K562 (cell line): ENCODE results near the gene SLC23A2. TPM values are rescaled to one million over a fixed set of nuclear protein-coding genes. Genes with fewer than 3 reads are reported as not detected.

Experiments used
- ATAC-seq: fragments of 200-7000 bp; cut with Tn5 transposase; 3 replicates; pipeline ENCODE4 v1.9.1; 2020; ENCODE audit warnings: moderate library complexity
- BruUV-seq: library from RNA; stranded (reverse); fragments of 400-500 nt; replicated peaks from 2 replicates; lab custom pipeline; 2021; lab: Mats Ljungman, UMichigan
- CTCF ChIA-PET: fragments of 300-600 bp; formaldehyde crosslinking; extraction: SDS; loops from one replicate; lab custom pipeline; 2021; ENCODE audit warnings: low intra/inter-chr PET ratio; lab: Yijun Ruan, JAX
- POLR2A ChIA-PET: fragments of 300-600, 350-650 bp; sonication (Branson Sonifier 250); formaldehyde crosslinking; extraction: SDS; loops from one replicate; lab custom pipeline; 2021; ENCODE audit warnings: antibody characterized with exemption, inconsistent platforms; lab: Yijun Ruan, JAX
- DNase-seq, 4 experiments: peaks; one replicate each; pipeline versions ENCODE4 v3.0.0 to v3.0.0-alpha.2; 2011 to 2018; ENCODE audit warnings: low spot score in 3 of 4, mixed read lengths in 3 of 4; ENCODE audit errors: extremely low read depth in 1 of 4
- FAIRE-seq: peaks from 2 replicates; lab custom pipeline; 2011; peaks lifted over from hg19 to GRCh38; lab: Jason Lieb, UNC
- H2AFZ ChIP-seq: 2 replicates; pipeline ENCODE4 v1.6.0; 2011; ENCODE audit warnings: low read depth, low read length, control low read depth, inconsistent platforms
- H3K27ac ChIP-seq: fragments of 200-600 bp; 3 replicates; pipeline ENCODE4 v1.8.0; 2011; ENCODE audit warnings: low read depth, mild to moderate bottlenecking, control low read depth, inconsistent platforms, low read length, moderate library complexity, mixed read lengths; ENCODE audit errors: extremely low read depth
- H3K27me3 ChIP-seq, 2 experiments: fragments of 300-600 bp in 1 of 2; 2 replicates in 1 of 2; 3 replicates in 1 of 2; pipeline versions ENCODE4 v1.6.0 to v1.8.0; 2011; ENCODE audit warnings: inconsistent platforms in 2 of 2, low read length in 2 of 2, mild to moderate bottlenecking in 1 of 2, mixed read lengths in 1 of 2, moderate library complexity in 1 of 2; ENCODE audit not compliant: control insufficient read depth in 2 of 2, insufficient read depth in 2 of 2
- H3K36me3 ChIP-seq: fragments of 300-600 bp; 3 replicates; pipeline ENCODE4 v1.8.0; 2011; ENCODE audit warnings: mild to moderate bottlenecking, low read length, inconsistent platforms; ENCODE audit not compliant: control insufficient read depth, insufficient read depth
- H3K4me1 ChIP-seq, 2 experiments: fragments of 200-600 bp in 1 of 2; replicated peaks in 1 of 2; 2 replicates in 1 of 2; 3 replicates in 1 of 2; pipeline versions ENCODE4 v1.5.1 to v1.8.0; 2011; ENCODE audit warnings: inconsistent platforms in 2 of 2, low read length in 2 of 2, mild to moderate bottlenecking in 1 of 2, mixed read lengths in 1 of 2, moderate library complexity in 1 of 2; ENCODE audit not compliant: control insufficient read depth in 2 of 2, insufficient read depth in 2 of 2
- H3K4me2 ChIP-seq: 2 replicates; pipeline ENCODE4 v1.6.1; 2011; ENCODE audit warnings: low read length, control low read depth, inconsistent platforms, mixed read lengths; ENCODE audit not compliant: insufficient read depth
- H3K4me3 ChIP-seq: fragments of 200-600 bp; sonication (generic), shearing (Covaris generic); 2 replicates; pipeline ENCODE4 v1.5.1; 2016; ENCODE audit warnings: control low read depth, inconsistent platforms
- H3K79me2 ChIP-seq: fragments of 200-600 bp; 3 replicates; pipeline ENCODE4 v1.8.0; 2011; ENCODE audit warnings: low read length, inconsistent platforms; ENCODE audit not compliant: control insufficient read depth, insufficient read depth
- H3K9ac ChIP-seq, 2 experiments: 2 replicates each; pipeline versions ENCODE4 v1.6.0 to v1.6.1; 2011; ENCODE audit warnings: low read depth in 2 of 2, low read length in 2 of 2, control low read depth in 1 of 2, inconsistent platforms in 1 of 2, mild to moderate bottlenecking in 1 of 2, mixed read lengths in 1 of 2; ENCODE audit not compliant: insufficient read depth in 1 of 2
- H3K9me1 ChIP-seq: one replicate; pipeline ENCODE4 v1.6.0; 2011; ENCODE audit warnings: inconsistent platforms, mild to moderate bottlenecking, low read length, moderate library complexity; ENCODE audit not compliant: control insufficient read depth, insufficient read depth
- H3K9me3 ChIP-seq: replicated peaks from 2 replicates; pipeline ENCODE4 v1.5.1; 2011; ENCODE audit warnings: low read depth, low read length, inconsistent platforms; ENCODE audit not compliant: control insufficient read depth, insufficient read depth
- H4K20me1 ChIP-seq: replicated peaks from 2 replicates; pipeline ENCODE4 v1.6.1; 2011; ENCODE audit warnings: low read length, inconsistent platforms, mixed read lengths; ENCODE audit not compliant: control insufficient read depth, insufficient read depth
- POLR2A ChIP-seq: fragments of 450-650 bp; conservative IDR thresholded peaks from 2 replicates; pipeline ENCODE4 v1.6.1; 2016
- TBL1XR1 ChIP-seq, 2 experiments: IDR thresholded peaks; 2 replicates each; pipeline ENCODE4 v1.6.1; 2012; ENCODE audit warnings: improper control_type of control experiment in 2 of 2, low read length in 2 of 2, mild to moderate bottlenecking in 1 of 2
- TCF3 ChIP-seq: sonication (generic); formaldehyde crosslinking; IDR thresholded peaks from 2 replicates; pipeline ENCODE4 v1.4.0; 2020; ENCODE audit warnings: mild to moderate bottlenecking, missing genetic modification reagents
- U2AF1 ChIP-seq: fragments of 200-400 bp; formaldehyde crosslinking; optimal IDR thresholded peaks from 2 replicates; pipeline ENCODE3; 2017; ENCODE audit warnings: mild to moderate bottlenecking, low read depth, low read length, moderate library complexity
- WGBS: fragments of 100-300 bp; shearing (Covaris generic); methylation state at CpG from one replicate; pipeline ENCODE4 v1.1.6; 2016; ENCODE audit warnings: low coverage, mixed read lengths; ENCODE audit not compliant: insufficient coverage; ENCODE audit errors: missing lambda C conversion rate; 5-methylcytosine and 5-hydroxymethylcytosine counted together
- in situ Hi-C: fragments of 300-500 bp; cut with MboI; formaldehyde crosslinking; loops from 4 replicates; pipeline ENCODE4 v1.15.0; 2018; ENCODE audit warnings: inconsistent platforms, mixed read lengths
- intact Hi-C: fragments of 100-400 bp; cut with micrococcal nuclease; formaldehyde crosslinking; loops from 2 replicates; pipeline ENCODE4 v1.14.2; 2022
- polyA plus RNA-seq, 8 experiments: library from polyadenylated mRNA; depleted of rRNA in 4 of 8; stranded (reverse) in 5 of 8; unstranded in 3 of 8; fragments of >200 nt; fragmentation: Nextera tagmentation in 2 of 8; fragmentation: Illumina TruSeq in 1 of 8; extraction: Ambion mirVana in 2 of 8; extraction: Trizol in 1 of 8; gene quantifications; 2 replicates each; pipeline versions ENCODE4 v1.2.1 to v1.2.3, GENCODE V29; 2011 to 2014; ENCODE audit warnings: inconsistent platforms in 1 of 8, missing spikeins in 1 of 8
- total RNA-seq, 7 experiments: library from RNA; depleted of rRNA in 6 of 7; stranded (reverse); fragments of >200 nt in 6 of 7; fragmentation: Illumina TruSeq in 2 of 7; extraction: Trizol in 2 of 7; gene quantifications; 2 replicates each; pipeline versions ENCODE4 v1.2.1 to v1.2.3, GENCODE V29; 2011 to 2021; ENCODE audit warnings: low replicate concordance in 1 of 7
- TF ChIP-seq, protein P1 (sequence below): fragments of 250-450 bp; sonication (Bioruptor Pico); IDR thresholded peaks from 2 replicates; pipeline ENCODE4 v1.4.0; 2020; ENCODE audit warnings: mild to moderate bottlenecking

SLC23A2 gene
- total and polyA plus RNA-seq, 9 of the 15 experiments (the other 6 are each of a cell fraction or from before 2014, with no cell fraction given): 0.39 to 6.7 (median 3.2) TPM

DNA sequence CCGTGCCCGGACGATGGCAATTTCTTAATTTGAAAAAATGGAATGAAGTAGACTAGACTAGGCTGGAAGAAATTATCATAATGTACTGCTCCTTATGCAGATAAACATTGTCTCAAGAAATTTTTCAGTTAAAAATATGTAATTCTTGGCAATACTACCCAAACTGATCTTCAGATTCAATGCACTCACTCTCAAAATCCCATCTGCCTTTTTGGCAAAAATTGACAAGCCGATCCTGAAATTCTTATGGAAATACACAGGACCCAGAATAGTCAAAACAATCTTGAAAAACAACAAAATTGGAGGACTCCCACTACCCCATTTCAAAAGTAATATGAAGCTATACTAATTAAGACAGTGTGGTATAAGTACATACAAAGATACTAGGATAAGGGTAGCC, 19.0 kb downstream of the SLC23A2 start (continued):
- TF ChIP-seq, protein P1, sequence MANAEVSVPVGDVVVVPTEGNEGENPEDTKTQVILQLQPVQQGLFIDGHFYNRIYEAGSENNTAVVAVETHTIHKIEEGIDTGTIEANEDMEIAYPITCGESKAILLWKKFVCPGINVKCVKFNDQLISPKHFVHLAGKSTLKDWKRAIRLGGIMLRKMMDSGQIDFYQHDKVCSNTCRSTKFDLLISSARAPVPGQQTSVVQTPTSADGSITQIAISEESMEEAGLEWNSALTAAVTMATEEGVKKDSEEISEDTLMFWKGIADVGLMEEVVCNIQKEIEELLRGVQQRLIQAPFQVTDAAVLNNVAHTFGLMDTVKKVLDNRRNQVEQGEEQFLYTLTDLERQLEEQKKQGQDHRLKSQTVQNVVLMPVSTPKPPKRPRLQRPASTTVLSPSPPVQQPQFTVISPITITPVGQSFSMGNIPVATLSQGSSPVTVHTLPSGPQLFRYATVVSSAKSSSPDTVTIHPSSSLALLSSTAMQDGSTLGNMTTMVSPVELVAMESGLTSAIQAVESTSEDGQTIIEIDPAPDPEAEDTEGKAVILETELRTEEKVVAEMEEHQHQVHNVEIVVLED (CRISPR knock-in tag): no peak
- TF ChIP-seq TBL1XR1 (IDR thresholded peaks at IDR 0.05; ENCODE audit: low read length in 2 of 2): no peak

DNA sequence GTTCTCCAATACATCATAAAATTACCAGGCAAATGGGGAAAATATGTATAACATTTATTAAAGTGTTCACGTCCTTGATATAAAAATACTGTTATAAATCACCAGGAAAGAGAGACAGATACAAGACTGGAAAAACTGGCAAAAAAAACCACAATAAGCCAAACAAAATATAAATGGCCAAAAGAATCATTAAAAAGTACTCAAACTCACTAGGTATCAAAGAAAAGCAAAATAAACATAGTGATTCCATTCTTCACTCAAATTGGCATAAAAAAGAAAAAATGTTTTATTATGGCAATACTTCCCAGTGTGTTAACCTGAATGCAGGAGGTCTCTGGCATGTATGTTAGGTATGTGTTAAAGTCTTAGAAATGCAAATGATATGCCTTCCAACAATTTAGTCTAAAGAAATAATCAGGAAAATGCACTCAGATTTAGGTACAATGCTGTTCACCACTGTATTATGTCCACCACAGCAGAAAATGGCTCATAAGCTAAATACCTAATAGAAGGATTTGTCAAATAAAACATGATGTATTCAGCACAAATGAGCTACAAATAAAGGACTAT, 21.4 kb downstream of the SLC23A2 start:
- ATAC-seq (no peak), DNase-seq (no peak), FAIRE-seq (no peak)
- Histone ChIP-seq H3K9ac (no peak overlapping the region), H2AFZ (no peak overlapping the region), H3K79me2 (no peaks in the 10 kb centered on the region), H3K9me3 (no peaks in the 10 kb centered on the region), H3K4me2 (no peak overlapping the region), H3K4me3 (no peak overlapping the region), H3K9me1 (no peaks in the 10 kb centered on the region), H3K27ac (no peak overlapping the region), H3K4me1 (no peaks in the 10 kb centered on the region; a peak in 1 of 5 replicates), H4K20me1 (0 out of 2 replicates have a peak, but pooled peaks cover 8% of the 10 kb centered on the region), H3K27me3 (no peaks in the 10 kb centered on the region; a peak in 1 of 5 replicates), H3K36me3 (no peaks in the 10 kb centered on the region)
- in situ Hi-C loops: no loop called here
- no peak for TF ChIP-seq TCF3
- TF ChIP-seq POLR2A: no peak
- no peak for TF ChIP-seq U2AF1
- 27% methylated on average over 1 of the region's 1 CpG for WGBS
- ChIA-PET POLR2A (no interaction called here), CTCF (no interaction called here)
- intact Hi-C loops: no loop called here
- BruUV-seq: no TSS peak
